Prostate gland (tissue), 2 donors: ENCODE results near the gene ERAL1.

Experiments
- POLR2A ChIP-seq: fragments of 450-650 bp; IDR thresholded peaks from one replicate; pipeline ENCODE4 v1.6.1; 2016; ENCODE audit warnings: antibody characterized with exemption, mild to moderate bottlenecking
- POLR2AphosphoS5 ChIP-seq: sonication (generic); formaldehyde crosslinking; IDR thresholded peaks from one replicate; pipeline ENCODE4 v1.6.1; 2017; ENCODE audit warnings: antibody characterized with exemption
- TF ChIP-seq, protein P1 (sequence below), 4 experiments: fragments of 200-600 bp in 2 of 4; fragments of 450-650 bp in 2 of 4; sonication (generic) in 2 of 4; IDR thresholded peaks; 1 replicate in 3 of 4; 2 replicates in 1 of 4; pipeline ENCODE4 v1.5.1; 2016 to 2019; ENCODE audit warnings: antibody characterized with exemption in 4 of 4, mild to moderate bottlenecking in 2 of 4, moderate library complexity in 2 of 4

DNA sequence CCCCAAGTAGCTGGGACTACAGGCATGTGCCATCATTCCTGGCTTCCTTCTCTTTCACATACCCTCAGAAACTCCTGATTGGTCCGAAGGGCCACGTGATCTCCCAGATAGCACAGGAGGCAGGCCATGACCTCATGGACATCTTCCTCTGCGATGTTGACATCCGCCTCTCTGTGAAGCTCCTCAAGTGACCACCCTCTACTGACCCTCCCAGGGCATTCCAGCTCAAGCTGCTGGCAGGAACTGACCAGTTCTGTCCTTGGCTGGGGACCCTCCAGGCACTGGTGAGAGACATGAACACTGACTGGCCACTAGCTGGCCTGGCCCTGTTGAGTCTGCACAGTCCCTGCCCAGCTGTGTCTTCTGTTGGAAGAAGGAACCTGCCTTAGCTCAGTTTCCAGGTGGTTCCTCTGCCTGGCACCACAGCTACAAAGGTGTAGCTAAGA is 5.6 kb downstream of the ERAL1 start:
- TF ChIP-seq POLR2A (no peak), POLR2AphosphoS5 (no peak)
- TF ChIP-seq, protein P1, sequence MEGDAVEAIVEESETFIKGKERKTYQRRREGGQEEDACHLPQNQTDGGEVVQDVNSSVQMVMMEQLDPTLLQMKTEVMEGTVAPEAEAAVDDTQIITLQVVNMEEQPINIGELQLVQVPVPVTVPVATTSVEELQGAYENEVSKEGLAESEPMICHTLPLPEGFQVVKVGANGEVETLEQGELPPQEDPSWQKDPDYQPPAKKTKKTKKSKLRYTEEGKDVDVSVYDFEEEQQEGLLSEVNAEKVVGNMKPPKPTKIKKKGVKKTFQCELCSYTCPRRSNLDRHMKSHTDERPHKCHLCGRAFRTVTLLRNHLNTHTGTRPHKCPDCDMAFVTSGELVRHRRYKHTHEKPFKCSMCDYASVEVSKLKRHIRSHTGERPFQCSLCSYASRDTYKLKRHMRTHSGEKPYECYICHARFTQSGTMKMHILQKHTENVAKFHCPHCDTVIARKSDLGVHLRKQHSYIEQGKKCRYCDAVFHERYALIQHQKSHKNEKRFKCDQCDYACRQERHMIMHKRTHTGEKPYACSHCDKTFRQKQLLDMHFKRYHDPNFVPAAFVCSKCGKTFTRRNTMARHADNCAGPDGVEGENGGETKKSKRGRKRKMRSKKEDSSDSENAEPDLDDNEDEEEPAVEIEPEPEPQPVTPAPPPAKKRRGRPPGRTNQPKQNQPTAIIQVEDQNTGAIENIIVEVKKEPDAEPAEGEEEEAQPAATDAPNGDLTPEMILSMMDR (IDR thresholded peaks at IDR 0.05), result no peak
